Smooth muscle cell (in vitro differentiated cells): Measurements from ENCODE around the gene TAS2R42. TPM values are rescaled to one million over a fixed set of nuclear protein-coding genes. Genes with fewer than 3 reads are reported as not detected.
A peak's percentile ranks its signal among the peaks of the same experiment; 100 is the strongest.

Experiments used
- DNase-seq: peaks from one replicate; lab custom pipeline; 2025; ENCODE audit not compliant: unreplicated experiment; lab: John Stamatoyannopoulos, UW
- H2AFZ ChIP-seq: fragments of 200-600 bp; sonication (generic); 2 replicates; pipeline ENCODE4 v1.6.0; 2016; ENCODE audit warnings: antibody characterized with exemption, low read depth, mild to moderate bottlenecking
- H3F3A ChIP-seq: fragments of 200-600 bp; sonication (generic); 2 replicates; pipeline ENCODE4 v1.6.0; 2017; ENCODE audit warnings: antibody characterized with exemption, low read depth
- H3K27ac ChIP-seq: fragments of 200-600 bp; sonication (generic); 2 replicates; pipeline ENCODE4 v1.5.1; 2016; ENCODE audit warnings: low read depth, mild to moderate bottlenecking
- H3K27me3 ChIP-seq: fragments of 200-600 bp; sonication (generic); 2 replicates; pipeline ENCODE4 v1.6.1; 2016; ENCODE audit warnings: low read depth, mild to moderate bottlenecking
- H3K36me3 ChIP-seq: fragments of 200-600 bp; sonication (generic); 2 replicates; pipeline ENCODE4 v1.5.1; 2016; ENCODE audit warnings: low read depth
- H3K4me1 ChIP-seq: fragments of 200-600 bp; sonication (generic); 2 replicates; pipeline ENCODE4 v1.5.1; 2016; ENCODE audit warnings: low read depth
- H3K4me2 ChIP-seq: fragments of 200-600 bp; sonication (generic); 2 replicates; pipeline ENCODE4 v1.6.0; 2016; ENCODE audit warnings: mild to moderate bottlenecking
- H3K4me3 ChIP-seq: fragments of 200-600 bp; sonication (generic); 2 replicates; pipeline ENCODE4 v1.5.1; 2016; ENCODE audit warnings: mild to moderate bottlenecking
- H3K79me2 ChIP-seq: fragments of 200-600 bp; sonication (generic); 2 replicates; pipeline ENCODE4 v1.6.0; 2016; ENCODE audit warnings: low read depth, mild to moderate bottlenecking
- H3K9ac ChIP-seq: fragments of 200-600 bp; sonication (generic); 2 replicates; pipeline ENCODE4 v1.6.0; 2016; ENCODE audit warnings: low read depth
- H3K9me3 ChIP-seq: fragments of 200-600 bp; sonication (generic); replicated peaks from 2 replicates; pipeline ENCODE4 v1.5.1; 2016; ENCODE audit warnings: low read depth
- H4K20me1 ChIP-seq: fragments of 200-600 bp; sonication (generic); 2 replicates; pipeline ENCODE4 v1.6.0; 2016; ENCODE audit warnings: low read depth
- WGBS: methylation state at CpG from one replicate; pipeline ENCODE4 v1.1.7; 2016; ENCODE audit warnings: low lambda C conversion rate; 5-methylcytosine and 5-hydroxymethylcytosine counted together
- polyA plus RNA-seq: library from polyadenylated mRNA; unstranded; fragments of >200 nt; fragmentation: Nextera tagmentation; extraction: Ambion mirVana; gene quantifications from 2 replicates; pipeline ENCODE4 v1.2.1, GENCODE V29; 2016
- total RNA-seq: library from RNA; depleted of rRNA; stranded (reverse); fragments of >200 nt; gene quantifications from 2 replicates; pipeline ENCODE4 v1.2.3, GENCODE V29; 2014
- TF ChIP-seq, protein P1 (sequence below): fragments of 200-600 bp; sonication (generic); IDR thresholded peaks from 2 replicates; pipeline ENCODE4 v1.5.1; 2017; ENCODE audit warnings: borderline replicate concordance, mild to moderate bottlenecking, antibody characterized with exemption; ENCODE audit not compliant: insufficient read depth, poor library complexity, severe bottlenecking

The TAS2R42 gene, protein sequence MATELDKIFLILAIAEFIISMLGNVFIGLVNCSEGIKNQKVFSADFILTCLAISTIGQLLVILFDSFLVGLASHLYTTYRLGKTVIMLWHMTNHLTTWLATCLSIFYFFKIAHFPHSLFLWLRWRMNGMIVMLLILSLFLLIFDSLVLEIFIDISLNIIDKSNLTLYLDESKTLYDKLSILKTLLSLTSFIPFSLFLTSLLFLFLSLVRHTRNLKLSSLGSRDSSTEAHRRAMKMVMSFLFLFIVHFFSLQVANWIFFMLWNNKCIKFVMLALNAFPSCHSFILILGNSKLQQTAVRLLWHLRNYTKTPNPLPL
- total RNA-seq (not detected in 2 replicates), polyA plus RNA-seq (not detected in 2 replicates)

DNA sequence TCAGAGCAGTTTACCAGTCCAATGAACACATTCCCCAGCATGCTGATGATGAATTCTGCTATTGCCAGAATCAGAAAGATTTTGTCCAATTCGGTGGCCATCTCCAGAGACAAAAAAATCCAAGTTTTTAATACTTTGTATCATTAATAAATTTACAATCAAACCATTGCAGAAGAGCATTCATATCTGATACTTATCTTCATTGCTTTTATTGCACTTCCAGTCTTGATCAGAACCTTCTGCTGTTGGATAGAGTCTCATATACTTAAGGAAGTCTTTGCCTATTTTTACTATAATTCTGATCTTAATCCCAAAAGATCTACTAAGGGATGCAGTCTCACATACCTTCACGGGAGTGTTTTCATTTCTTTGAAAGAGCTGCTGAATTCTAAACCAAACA lies at the start of gene TAS2R42:
TSS of gene TAS2R42 (minus strand) at position 101 of the 400 bp plus-strand sequence. CDS start at position 101, 0 bp downstream.
- Histone ChIP-seq H2AFZ (no peak within 1 kb of the TSS), H3K27me3 (no peaks in the 10 kb centered on the region), H3K27ac (no peak within 1 kb of the TSS), H3K4me1 (no peaks in the 10 kb centered on the region), H3K9me3 (no peaks in the 10 kb centered on the region), H3K79me2 (no peaks in the 10 kb centered on the region), H3K9ac (no peak within 1 kb of the TSS), H3K4me3 (no peak within 1 kb of the TSS), H4K20me1 (no peaks in the 10 kb centered on the region), H3F3A (no peaks in the 10 kb centered on the region), H3K4me2 (no peak within 1 kb of the TSS), H3K36me3 (no peaks in the 10 kb centered on the region)
- TF ChIP-seq, protein P1, sequence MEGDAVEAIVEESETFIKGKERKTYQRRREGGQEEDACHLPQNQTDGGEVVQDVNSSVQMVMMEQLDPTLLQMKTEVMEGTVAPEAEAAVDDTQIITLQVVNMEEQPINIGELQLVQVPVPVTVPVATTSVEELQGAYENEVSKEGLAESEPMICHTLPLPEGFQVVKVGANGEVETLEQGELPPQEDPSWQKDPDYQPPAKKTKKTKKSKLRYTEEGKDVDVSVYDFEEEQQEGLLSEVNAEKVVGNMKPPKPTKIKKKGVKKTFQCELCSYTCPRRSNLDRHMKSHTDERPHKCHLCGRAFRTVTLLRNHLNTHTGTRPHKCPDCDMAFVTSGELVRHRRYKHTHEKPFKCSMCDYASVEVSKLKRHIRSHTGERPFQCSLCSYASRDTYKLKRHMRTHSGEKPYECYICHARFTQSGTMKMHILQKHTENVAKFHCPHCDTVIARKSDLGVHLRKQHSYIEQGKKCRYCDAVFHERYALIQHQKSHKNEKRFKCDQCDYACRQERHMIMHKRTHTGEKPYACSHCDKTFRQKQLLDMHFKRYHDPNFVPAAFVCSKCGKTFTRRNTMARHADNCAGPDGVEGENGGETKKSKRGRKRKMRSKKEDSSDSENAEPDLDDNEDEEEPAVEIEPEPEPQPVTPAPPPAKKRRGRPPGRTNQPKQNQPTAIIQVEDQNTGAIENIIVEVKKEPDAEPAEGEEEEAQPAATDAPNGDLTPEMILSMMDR: no peak
- 91% methylated on average over 2 of the region's 2 CpGs for WGBS
- no peak for DNase-seq

DNA sequence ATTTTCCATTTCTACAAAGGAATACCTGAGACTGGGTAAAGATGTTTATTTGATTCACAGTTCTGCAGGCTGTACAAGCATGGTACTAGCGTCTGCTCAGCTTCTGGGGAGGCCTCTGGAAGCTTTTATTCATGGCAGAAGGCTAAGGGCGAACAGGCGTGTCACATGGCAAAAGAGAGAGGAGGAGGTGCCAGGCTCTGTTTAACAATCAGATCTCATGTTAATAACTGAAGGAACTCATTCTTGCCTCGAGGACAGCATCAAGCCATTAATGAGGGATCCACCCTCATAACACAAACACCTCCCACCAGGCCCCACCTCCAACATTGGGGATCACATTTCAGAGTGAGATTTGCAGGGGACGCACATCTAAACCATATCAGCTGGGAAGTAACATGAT lies 46.8 kb upstream of the TAS2R42 start:
- Histone ChIP-seq H3K4me3 (no peak overlapping the region), H2AFZ (no peak overlapping the region), H3K9me3 (no peaks in the 10 kb centered on the region), H4K20me1 (no peaks in the 10 kb centered on the region), H3K36me3 (no peaks in the 10 kb centered on the region), H3K27me3 (no peaks in the 10 kb centered on the region), H3K4me1 (no peaks in the 10 kb centered on the region), H3K27ac (no peak overlapping the region), H3K79me2 (no peaks in the 10 kb centered on the region), H3K9ac (no peak overlapping the region), H3F3A (no peaks in the 10 kb centered on the region), H3K4me2 (no peak overlapping the region)
- TF ChIP-seq, protein P1: no peak
- 84% methylated on average over 5 of the region's 5 CpGs for WGBS
- no peak for DNase-seq

DNA sequence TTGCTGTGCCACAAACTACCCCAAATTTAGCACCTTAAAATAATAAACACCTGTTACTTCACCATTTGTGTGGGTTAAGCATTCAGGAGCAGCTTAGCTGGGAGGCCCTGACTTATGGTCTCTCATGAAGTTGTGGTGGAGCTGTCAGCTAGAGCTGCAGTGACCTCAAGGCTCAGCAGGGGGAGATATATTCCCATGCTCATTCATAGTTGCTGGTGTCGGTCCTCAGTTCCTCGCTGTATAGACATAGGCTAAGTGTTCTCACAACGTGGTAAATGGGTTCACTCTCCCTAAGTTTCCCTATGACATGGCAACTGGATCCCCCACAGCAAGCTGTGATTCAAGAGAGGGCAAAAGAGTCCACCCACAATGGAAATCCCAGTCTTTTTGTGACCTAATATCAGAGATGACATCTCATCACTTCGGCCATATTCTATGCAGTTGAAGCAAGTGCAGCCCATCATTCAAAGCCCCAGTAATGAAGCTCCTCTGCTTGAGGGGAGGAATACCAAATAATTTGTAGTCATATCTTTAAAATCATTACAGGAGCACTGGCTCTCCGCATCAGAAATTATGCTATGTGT lies 41.7 kb upstream of the TAS2R42 start:
- WGBS: 44% methylated on average over 5 of the region's 5 CpGs
- no peaks in the 10 kb centered on the region for H3K79me2 ChIP-seq
- no peak for DNase-seq
- H3K27me3 ChIP-seq: no peaks in the 10 kb centered on the region
- H3F3A ChIP-seq: no peaks in the 10 kb centered on the region
- H3K4me1 ChIP-seq: no peaks in the 10 kb centered on the region
- no peak overlapping the region for H3K4me3 ChIP-seq
- no peak overlapping the region for H2AFZ ChIP-seq
- no peaks in the 10 kb centered on the region for H4K20me1 ChIP-seq
- H3K36me3 ChIP-seq: no peaks in the 10 kb centered on the region
- H3K9me3 ChIP-seq: no peaks in the 10 kb centered on the region
- no peak overlapping the region for H3K9ac ChIP-seq
- no peak overlapping the region for H3K27ac ChIP-seq
- H3K4me2 ChIP-seq: no peak overlapping the region
- TF ChIP-seq, protein P1: peak; percentile 51
